ENCODE results near the gene PELI3.
A peak's percentile ranks its signal among the peaks of the same experiment; 100 is the strongest.

The PELI3 gene

GRCh38 chr11:66466225-66467033, at the start of gene PELI3:
TSS of gene PELI3 (plus strand) at chr11:66466905. CDS start at chr11:66468129, 1,224 bp downstream.
- Histone ChIP-seq H3K27me3 (replicated peaks) (no peaks in the 10 kb centered on the region), H3K27ac (no peak within 1 kb of the TSS), H3K4me3 (ENCODE audit: low read depth, low read length) (peak within 1 kb of the TSS; percentile 66), H3K36me3 (replicated peaks) (no peaks in the 10 kb centered on the region)
- no peak for TF ChIP-seq CTCF (IDR thresholded peaks at IDR 0.05; ENCODE audit: low read depth, low read length, missing control alignments)
- in situ Hi-C loops (cut with HindIII; ENCODE audit: low pct_ligation_motif_present, low sequenced_read_pairs): no loop called here
- peak; percentile 80 for DNase-seq

- no peak overlapping the region for H3K4me3 ChIP-seq (ENCODE audit: low read depth, low read length)
- in situ Hi-C loops (cut with HindIII; ENCODE audit: low pct_ligation_motif_present, low sequenced_read_pairs): no loop called here
- no peak for DNase-seq
- no peak for TF ChIP-seq CTCF (IDR thresholded peaks at IDR 0.05; ENCODE audit: low read depth, low read length, missing control alignments)
- no peaks in the 10 kb centered on the region for H3K36me3 ChIP-seq (replicated peaks)
- H3K27me3 ChIP-seq (replicated peaks): peaks cover 19% of the 10 kb centered on the region
- H3K27ac ChIP-seq: no peak overlapping the region
Measured at GRCh38 chr11:66417000-66417399, 49.7 kb upstream of the PELI3 start.

- H3K27me3 ChIP-seq (replicated peaks): peaks cover 19% of the 10 kb centered on the region
- peak; percentile 78 for TF ChIP-seq CTCF (IDR thresholded peaks at IDR 0.05; ENCODE audit: low read depth, low read length, missing control alignments)
- H3K27ac ChIP-seq: no peak overlapping the region
- no peaks in the 10 kb centered on the region for H3K36me3 ChIP-seq (replicated peaks)
- H3K4me3 ChIP-seq (ENCODE audit: low read depth, low read length): no peak overlapping the region
- DNase-seq: peak; percentile 96
- in situ Hi-C loops (cut with HindIII; ENCODE audit: low pct_ligation_motif_present, low sequenced_read_pairs): no loop called here
Measured at GRCh38 chr11:66418168-66418985, 48.3 kb upstream of the PELI3 start.

GRCh38 chr11:66418986-66419308, 47.8 kb upstream of the PELI3 start:
- Histone ChIP-seq H3K27me3 (replicated peaks) (peaks cover 19% of the 10 kb centered on the region), H3K4me3 (ENCODE audit: low read depth, low read length) (no peak overlapping the region), H3K36me3 (replicated peaks) (no peaks in the 10 kb centered on the region), H3K27ac (no peak overlapping the region)
- no peak for TF ChIP-seq CTCF (IDR thresholded peaks at IDR 0.05; ENCODE audit: low read depth, low read length, missing control alignments)
- no peak for DNase-seq
- in situ Hi-C loops (cut with HindIII; ENCODE audit: low pct_ligation_motif_present, low sequenced_read_pairs): no loop called here

- DNase-seq: no peak
- Histone ChIP-seq H3K36me3 (replicated peaks) (no peaks in the 10 kb centered on the region), H3K27me3 (replicated peaks) (peaks cover 19% of the 10 kb centered on the region), H3K27ac (no peak overlapping the region), H3K4me3 (ENCODE audit: low read depth, low read length) (no peak overlapping the region)
- in situ Hi-C loops (cut with HindIII; ENCODE audit: low pct_ligation_motif_present, low sequenced_read_pairs): no loop called here
- TF ChIP-seq CTCF (IDR thresholded peaks at IDR 0.05; ENCODE audit: low read depth, low read length, missing control alignments): no peak
Measured at GRCh38 chr11:66419825-66420224, 46.9 kb upstream of the PELI3 start.

Measured in brain microvascular endothelial cell (primary cell).